ENCODE data around the gene ELMO1.

The ELMO1 gene

GRCh38 chr7:37285706-37286453, 162.8 kb downstream of the ELMO1 start:
- Mint-ChIP-seq H3K4me1 (peaks cover 30% of the 10 kb centered on the region), H3K4me3 (no peak overlapping the region)
- no peak for DNase-seq

GRCh38 chr7:37284805-37285231, 163.8 kb downstream of the ELMO1 start:
- Mint-ChIP-seq H3K4me1 (peaks cover 32% of the 10 kb centered on the region), H3K27me3 (no peaks in the 10 kb centered on the region), H3K27ac (no peak overlapping the region), H3K4me3 (no peak overlapping the region), H3K9me3 (no peaks in the 10 kb centered on the region)
- DNase-seq (peak; percentile 12 to 24), ATAC-seq (no peak)

More at GRCh38 chr7:37285706-37286453, 162.8 kb downstream of the ELMO1 start:
- ATAC-seq = no peak
- no peak overlapping the region for H3K27ac Mint-ChIP-seq
- H3K27me3 Mint-ChIP-seq = no peaks in the 10 kb centered on the region
- H3K9me3 Mint-ChIP-seq = no peaks in the 10 kb centered on the region

- Mint-ChIP-seq H3K27me3 (no peaks in the 10 kb centered on the region), H3K4me3 (no peak overlapping the region), H3K4me1 (peaks cover 33% of the 10 kb centered on the region), H3K27ac (no peak overlapping the region), H3K9me3 (no peaks in the 10 kb centered on the region)
- ATAC-seq (no peak), DNase-seq (no peak)
Measured at GRCh38 chr7:37284285-37284684, 164.4 kb downstream of the ELMO1 start.

- Mint-ChIP-seq H3K27me3 (no peaks in the 10 kb centered on the region), H3K9me3 (no peaks in the 10 kb centered on the region), H3K27ac (peak overlapping the region in 1 of 2 donors; percentile 48), H3K4me3 (no peak overlapping the region), H3K4me1 (peaks cover 39% of the 10 kb centered on the region)
- no peak for ATAC-seq
- no peak for DNase-seq
Measured at GRCh38 chr7:37283716-37284115, 164.9 kb downstream of the ELMO1 start.

GRCh38 chr7:37282927-37283326, 165.7 kb downstream of the ELMO1 start:
- Mint-ChIP-seq H3K4me1 (peaks cover 47% of the 10 kb centered on the region), H3K27me3 (no peaks in the 10 kb centered on the region), H3K9me3 (no peaks in the 10 kb centered on the region), H3K27ac (no peak overlapping the region), H3K4me3 (no peak overlapping the region)
- DNase-seq (no peak), ATAC-seq (no peak)

- DNase-seq (no peak), ATAC-seq (no peak)
- H3K4me1 Mint-ChIP-seq = peaks cover 48% of the 10 kb centered on the region
- H3K4me3 Mint-ChIP-seq = no peak overlapping the region
- H3K9me3 Mint-ChIP-seq = no peaks in the 10 kb centered on the region
- no peaks in the 10 kb centered on the region for H3K27me3 Mint-ChIP-seq
- peak overlapping the region; percentile 4 to 75 for H3K27ac Mint-ChIP-seq
Measured at GRCh38 chr7:37282093-37282444, 166.6 kb downstream of the ELMO1 start.

- ATAC-seq (no peak), DNase-seq (no peak)
- Mint-ChIP-seq H3K4me1 (peaks cover 46% of the 10 kb centered on the region), H3K27ac (no peak overlapping the region), H3K9me3 (no peaks in the 10 kb centered on the region), H3K4me3 (no peak overlapping the region), H3K27me3 (no peaks in the 10 kb centered on the region)
Measured at GRCh38 chr7:37281368-37282092, 167.1 kb downstream of the ELMO1 start.

- Mint-ChIP-seq H3K27ac (no peak overlapping the region), H3K4me3 (no peak overlapping the region), H3K4me1 (peaks cover 42% of the 10 kb centered on the region), H3K27me3 (no peaks in the 10 kb centered on the region), H3K9me3 (no peaks in the 10 kb centered on the region)
- ATAC-seq (no peak), DNase-seq (no peak)
Measured at GRCh38 chr7:37277513-37277912, 171.2 kb downstream of the ELMO1 start.

GRCh38 chr7:37275078-37275710, 173.5 kb downstream of the ELMO1 start:
- ATAC-seq (no peak), DNase-seq (no peak)
- Mint-ChIP-seq H3K9me3 (no peaks in the 10 kb centered on the region), H3K27ac (no peak overlapping the region), H3K27me3 (no peaks in the 10 kb centered on the region), H3K4me3 (no peak overlapping the region), H3K4me1 (peaks cover 44% of the 10 kb centered on the region)

- H3K4me3 Mint-ChIP-seq = no peak overlapping the region
- no peak for DNase-seq
- peak overlapping the region in 1 of 2 donors; percentile 54 for H3K27ac Mint-ChIP-seq
- peaks cover 33% of the 10 kb centered on the region for H3K4me1 Mint-ChIP-seq
- ATAC-seq = no peak
- no peaks in the 10 kb centered on the region for H3K9me3 Mint-ChIP-seq
- no peaks in the 10 kb centered on the region for H3K27me3 Mint-ChIP-seq
Measured at GRCh38 chr7:37273891-37274290, 174.8 kb downstream of the ELMO1 start.

- ATAC-seq = no peak
- DNase-seq = no peak
- no peak overlapping the region for H3K4me3 Mint-ChIP-seq
- peaks cover 26% of the 10 kb centered on the region for H3K4me1 Mint-ChIP-seq
- no peaks in the 10 kb centered on the region for H3K9me3 Mint-ChIP-seq
- no peak overlapping the region for H3K27ac Mint-ChIP-seq
- no peaks in the 10 kb centered on the region for H3K27me3 Mint-ChIP-seq
Measured at GRCh38 chr7:37269711-37270508, 178.8 kb downstream of the ELMO1 start.

GRCh38 chr7:37267251-37267650, 181.4 kb downstream of the ELMO1 start:
- Mint-ChIP-seq H3K27ac (no peak overlapping the region), H3K4me1 (peaks cover 20% of the 10 kb centered on the region), H3K27me3 (no peaks in the 10 kb centered on the region), H3K4me3 (no peak overlapping the region), H3K9me3 (no peaks in the 10 kb centered on the region)
- no peak for DNase-seq
- ATAC-seq = no peak

- peaks cover 16% of the 10 kb centered on the region for H3K4me1 Mint-ChIP-seq
- no peaks in the 10 kb centered on the region for H3K9me3 Mint-ChIP-seq
- H3K4me3 Mint-ChIP-seq = no peak overlapping the region
- no peak for DNase-seq
- H3K27me3 Mint-ChIP-seq = no peaks in the 10 kb centered on the region
- no peak for ATAC-seq
- H3K27ac Mint-ChIP-seq = no peak overlapping the region
Measured at GRCh38 chr7:37265876-37266275, 182.8 kb downstream of the ELMO1 start.

- no peaks in the 10 kb centered on the region for H3K9me3 Mint-ChIP-seq
- H3K4me3 Mint-ChIP-seq = no peak overlapping the region
- no peak for DNase-seq
- peak overlapping the region; percentile 8 to 83 for H3K27ac Mint-ChIP-seq
- peaks cover 12% of the 10 kb centered on the region for H3K4me1 Mint-ChIP-seq
- no peaks in the 10 kb centered on the region for H3K27me3 Mint-ChIP-seq
- no peak for ATAC-seq
Measured at GRCh38 chr7:37265006-37265405, 183.7 kb downstream of the ELMO1 start.

- no peak overlapping the region for H3K27ac Mint-ChIP-seq
- H3K27me3 Mint-ChIP-seq = no peaks in the 10 kb centered on the region
- H3K9me3 Mint-ChIP-seq = no peaks in the 10 kb centered on the region
Measured at GRCh38 chr7:37262181-37262580, 186.5 kb downstream of the ELMO1 start.

More at GRCh38 chr7:37262181-37262580, 186.5 kb downstream of the ELMO1 start:
- peaks cover 12% of the 10 kb centered on the region for H3K4me1 Mint-ChIP-seq
- no peak overlapping the region for H3K4me3 Mint-ChIP-seq
- no peak for ATAC-seq
- DNase-seq = no peak

Measured in stimulated activated naive CD8-positive, alpha-beta T cell treated with anti-CD3 and anti-CD28 coated beads, Interleukin-15, amount 100 ng/mL, for 72 hours (primary cell).